ENCODE results near the gene RASD1. TPM values are rescaled to one million over a fixed set of nuclear protein-coding genes. Genes with fewer than 3 reads are reported as not detected.

Gene RASD1
- total and polyA plus RNA-seq, 10 donors, result 2.9 to 52.3 (median 10.2) TPM

DNA sequence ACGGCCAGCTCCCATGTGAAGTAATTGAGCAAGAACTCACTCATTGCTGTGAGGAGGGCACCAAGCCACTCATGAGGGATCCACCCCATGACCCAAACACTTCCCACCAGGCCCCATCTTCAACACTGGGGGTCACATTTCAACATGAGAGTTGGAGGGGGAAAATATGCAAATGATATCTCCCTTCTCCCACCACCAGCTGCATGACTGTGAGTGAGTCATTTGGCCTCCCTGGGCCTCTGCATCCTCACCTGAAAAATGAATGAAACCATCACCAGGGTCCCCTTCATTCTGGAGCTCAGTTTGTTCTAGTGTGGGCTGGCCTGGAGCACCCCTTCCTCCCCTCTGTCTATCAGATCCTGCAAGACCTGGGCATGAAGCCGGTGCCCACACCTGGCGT lies 26.2 kb downstream of the RASD1 start:
- TF ChIP-seq, protein P1, sequence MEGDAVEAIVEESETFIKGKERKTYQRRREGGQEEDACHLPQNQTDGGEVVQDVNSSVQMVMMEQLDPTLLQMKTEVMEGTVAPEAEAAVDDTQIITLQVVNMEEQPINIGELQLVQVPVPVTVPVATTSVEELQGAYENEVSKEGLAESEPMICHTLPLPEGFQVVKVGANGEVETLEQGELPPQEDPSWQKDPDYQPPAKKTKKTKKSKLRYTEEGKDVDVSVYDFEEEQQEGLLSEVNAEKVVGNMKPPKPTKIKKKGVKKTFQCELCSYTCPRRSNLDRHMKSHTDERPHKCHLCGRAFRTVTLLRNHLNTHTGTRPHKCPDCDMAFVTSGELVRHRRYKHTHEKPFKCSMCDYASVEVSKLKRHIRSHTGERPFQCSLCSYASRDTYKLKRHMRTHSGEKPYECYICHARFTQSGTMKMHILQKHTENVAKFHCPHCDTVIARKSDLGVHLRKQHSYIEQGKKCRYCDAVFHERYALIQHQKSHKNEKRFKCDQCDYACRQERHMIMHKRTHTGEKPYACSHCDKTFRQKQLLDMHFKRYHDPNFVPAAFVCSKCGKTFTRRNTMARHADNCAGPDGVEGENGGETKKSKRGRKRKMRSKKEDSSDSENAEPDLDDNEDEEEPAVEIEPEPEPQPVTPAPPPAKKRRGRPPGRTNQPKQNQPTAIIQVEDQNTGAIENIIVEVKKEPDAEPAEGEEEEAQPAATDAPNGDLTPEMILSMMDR (IDR thresholded peaks at IDR 0.05 in 8 of 11, conservative IDR thresholded peaks at IDR 0.05 in 3 of 11), result no peak
- TF ChIP-seq POLR2A (IDR thresholded peaks at IDR 0.05) (no peak), POLR2AphosphoS5 (IDR thresholded peaks at IDR 0.05) (no peak)
- DNase-seq, result no peak
- no peaks in the 10 kb centered on the region for H3K36me3 ChIP-seq
- intact Hi-C loops (cut with DNase I; ENCODE audit: low total_unique reads), result no loop called here
- peaks cover 0 to 9% (median 0%) of the 10 kb centered on the region in 7 donors for H3K27me3 ChIP-seq (replicated peaks in 1 of 7)
- WGBS, 5 donors, result 88 to 94% (median 91%) methylated on average over 3 of the region's 3 CpGs
- H3K27ac ChIP-seq, result no peak overlapping the region
- no peaks in the 10 kb centered on the region for H3K9me3 ChIP-seq
- peaks cover 0 to 14% (median 2%) of the 10 kb centered on the region in 6 donors for H3K4me1 ChIP-seq
- no peak overlapping the region for H3K4me3 ChIP-seq

GRCh38 chr17:17469358-17469757 lies 26.8 kb downstream of the RASD1 start:
- Histone ChIP-seq H3K27me3 (replicated peaks in 1 of 7) (peaks cover 0 to 9% (median 0%) of the 10 kb centered on the region in 7 donors), H3K4me1 (peaks cover 0 to 14% (median 2%) of the 10 kb centered on the region in 6 donors), H3K9me3 (no peaks in the 10 kb centered on the region), H3K36me3 (no peaks in the 10 kb centered on the region), H3K27ac (peak overlapping the region in 4 of 8 donors; percentile 68 to 74 (median 70)), H3K4me3 (no peak overlapping the region)
- 90 to 98% (median 97%) methylated on average over 4 of the region's 4 CpGs for WGBS, 5 donors
- intact Hi-C loops (cut with DNase I; ENCODE audit: low total_unique reads), result no loop called here
- no peak for DNase-seq
- no peak for TF ChIP-seq POLR2A (IDR thresholded peaks at IDR 0.05)
- TF ChIP-seq, protein P1 (IDR thresholded peaks at IDR 0.05 in 8 of 11, conservative IDR thresholded peaks at IDR 0.05 in 3 of 11), result no peak
- no peak for TF ChIP-seq POLR2AphosphoS5 (IDR thresholded peaks at IDR 0.05)

DNA sequence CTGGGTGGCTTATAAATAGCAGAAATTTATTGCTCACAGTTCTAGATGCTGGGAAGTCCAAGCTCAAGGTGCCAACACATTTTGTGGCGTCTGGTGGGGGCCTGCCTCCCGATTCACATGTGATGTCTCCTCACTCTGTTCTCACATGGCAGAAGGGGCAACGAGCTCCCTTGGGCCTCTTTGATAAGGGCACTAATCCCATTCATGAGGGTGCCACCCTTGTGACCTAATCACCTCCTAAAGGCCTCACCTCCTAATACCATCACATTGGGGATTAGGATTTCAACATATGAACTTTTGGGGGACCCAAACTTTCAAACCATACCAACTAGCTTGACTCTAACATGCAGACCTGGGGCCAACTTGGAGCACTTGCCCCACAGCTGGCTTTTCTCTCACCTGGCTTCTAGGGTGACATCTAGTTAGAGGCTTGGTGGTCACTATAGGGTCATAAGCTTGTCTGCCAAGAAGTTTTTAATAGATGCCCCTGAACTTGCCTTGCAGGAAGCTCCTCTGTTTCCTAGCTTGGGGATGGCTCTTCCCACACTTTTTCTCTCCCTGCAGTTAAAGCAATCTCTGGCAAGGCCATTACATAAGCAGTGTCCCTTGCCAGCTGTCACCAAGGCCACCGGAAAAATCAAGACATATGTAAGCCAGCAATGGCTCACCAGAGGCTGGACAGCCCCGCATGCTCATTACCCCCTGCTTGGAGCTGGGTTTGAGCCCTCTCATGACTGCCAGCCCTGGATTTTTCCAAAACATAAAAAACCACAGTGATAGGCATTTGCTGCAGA lies 27.8 kb downstream of the RASD1 start:
- Histone ChIP-seq H3K9me3 (no peaks in the 10 kb centered on the region), H3K27ac (peak overlapping the region in 6 of 8 donors; percentile 23 to 74 (median 68)), H3K4me3 (no peak overlapping the region), H3K4me1 (peaks cover 0 to 14% (median 2%) of the 10 kb centered on the region in 6 donors), H3K27me3 (replicated peaks in 1 of 7) (peaks cover 0 to 9% (median 0%) of the 10 kb centered on the region in 7 donors), H3K36me3 (no peaks in the 10 kb centered on the region)
- intact Hi-C loops (cut with DNase I; ENCODE audit: low total_unique reads), result no loop called here
- DNase-seq, result no peak
- TF ChIP-seq POLR2AphosphoS5 (IDR thresholded peaks at IDR 0.05), result peak in 2 of 3 donors; percentile 43 to 74
- TF ChIP-seq, protein P1 (IDR thresholded peaks at IDR 0.05 in 8 of 11, conservative IDR thresholded peaks at IDR 0.05 in 3 of 11), result no peak
- 68 to 82% (median 76%) methylated on average over 5 of the region's 5 CpGs for WGBS, 5 donors

DNA sequence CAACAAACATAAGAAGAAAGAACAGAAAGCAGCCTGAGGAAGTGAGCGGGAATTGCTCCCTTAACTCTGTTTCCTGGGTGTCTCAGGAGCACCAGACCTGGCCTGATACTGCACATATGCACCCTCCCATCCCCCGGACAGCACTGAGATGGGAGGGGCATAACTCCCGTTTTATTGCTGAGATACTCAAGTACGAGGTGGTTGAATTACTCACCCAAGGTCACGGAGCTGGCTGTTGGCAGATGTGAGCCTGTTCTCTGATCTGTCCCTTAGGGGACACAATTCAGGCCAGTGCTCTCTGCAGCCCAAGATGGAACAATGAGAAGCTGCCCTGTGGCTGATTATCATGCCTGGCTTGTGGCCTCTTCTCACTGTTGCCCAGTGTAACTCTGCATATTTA lies 28.5 kb downstream of the RASD1 start:
- intact Hi-C loops (cut with DNase I; ENCODE audit: low total_unique reads), result no loop called here
- no peak for DNase-seq
- H3K27me3 ChIP-seq (replicated peaks in 1 of 7), result peaks cover 0 to 9% (median 0%) of the 10 kb centered on the region in 7 donors
- no peak overlapping the region for H3K4me3 ChIP-seq
- H3K9me3 ChIP-seq, result no peaks in the 10 kb centered on the region
- no peaks in the 10 kb centered on the region for H3K36me3 ChIP-seq
- peaks cover 0 to 14% (median 2%) of the 10 kb centered on the region in 6 donors for H3K4me1 ChIP-seq
- WGBS, 5 donors, result 64 to 79% (median 66%) methylated on average over 5 of the region's 5 CpGs
- TF ChIP-seq, protein P1 (IDR thresholded peaks at IDR 0.05 in 8 of 11, conservative IDR thresholded peaks at IDR 0.05 in 3 of 11), result no peak
- TF ChIP-seq POLR2A (IDR thresholded peaks at IDR 0.05) (no peak), POLR2AphosphoS5 (IDR thresholded peaks at IDR 0.05) (no peak)
- H3K27ac ChIP-seq, result peak overlapping the region in 5 of 8 donors; percentile 44 to 74 (median 69)

Data from spleen (tissue), 11 donors.